Right lobe of liver (tissue), 4 donors: ENCODE results near the gene TTLL5.

Experiments used
- POLR2A ChIP-seq: fragments of 450-650 bp; IDR thresholded peaks from one replicate; pipeline ENCODE4 v1.6.1; 2017; ENCODE audit warnings: antibody characterized with exemption, mild to moderate bottlenecking
- TF ChIP-seq, protein P1 (sequence below), 4 donors: fragments of 200-600 bp in 3 of 4; fragments of 450-650 bp in 1 of 4; IDR thresholded peaks; one replicate each; pipeline versions ENCODE4 v1.5.1 to v1.8.0; 2016 to 2022; ENCODE audit warnings: antibody characterized with exemption in 4 of 4, mild to moderate bottlenecking in 2 of 4
- donor health status: DM: no; HTN: no; CAD: no.
- donor health status: DM: no; HTN: no; CAD: no.
- donor health status: DM: no; HTN: yes; CAD: no.

- no peak for TF ChIP-seq POLR2A
- TF ChIP-seq, protein P1, sequence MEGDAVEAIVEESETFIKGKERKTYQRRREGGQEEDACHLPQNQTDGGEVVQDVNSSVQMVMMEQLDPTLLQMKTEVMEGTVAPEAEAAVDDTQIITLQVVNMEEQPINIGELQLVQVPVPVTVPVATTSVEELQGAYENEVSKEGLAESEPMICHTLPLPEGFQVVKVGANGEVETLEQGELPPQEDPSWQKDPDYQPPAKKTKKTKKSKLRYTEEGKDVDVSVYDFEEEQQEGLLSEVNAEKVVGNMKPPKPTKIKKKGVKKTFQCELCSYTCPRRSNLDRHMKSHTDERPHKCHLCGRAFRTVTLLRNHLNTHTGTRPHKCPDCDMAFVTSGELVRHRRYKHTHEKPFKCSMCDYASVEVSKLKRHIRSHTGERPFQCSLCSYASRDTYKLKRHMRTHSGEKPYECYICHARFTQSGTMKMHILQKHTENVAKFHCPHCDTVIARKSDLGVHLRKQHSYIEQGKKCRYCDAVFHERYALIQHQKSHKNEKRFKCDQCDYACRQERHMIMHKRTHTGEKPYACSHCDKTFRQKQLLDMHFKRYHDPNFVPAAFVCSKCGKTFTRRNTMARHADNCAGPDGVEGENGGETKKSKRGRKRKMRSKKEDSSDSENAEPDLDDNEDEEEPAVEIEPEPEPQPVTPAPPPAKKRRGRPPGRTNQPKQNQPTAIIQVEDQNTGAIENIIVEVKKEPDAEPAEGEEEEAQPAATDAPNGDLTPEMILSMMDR (IDR thresholded peaks at IDR 0.05), result no peak
Observed at GRCh38 chr14:75822522-75823141, 161.6 kb downstream of the TTLL5 start.
